Duodenal mucosa (tissue), 2 donors: ENCODE measurements around the gene MEIS1.

ENCODE experiments used
- H3K27ac ChIP-seq: one replicate; pipeline ENCODE4 v1.7.0; 2013; ENCODE audit warnings: low read depth, low read length
- H3K27me3 ChIP-seq, 2 donors: one replicate each; pipeline ENCODE4 v1.7.0; 2013; ENCODE audit warnings: low read length in 2 of 2, control low read depth in 1 of 2; ENCODE audit not compliant: insufficient read depth in 2 of 2, control insufficient read depth in 1 of 2
- H3K36me3 ChIP-seq, 2 donors: one replicate each; pipeline ENCODE4 v1.7.0; 2013; ENCODE audit warnings: low read length in 2 of 2, control low read depth in 1 of 2; ENCODE audit not compliant: insufficient read depth in 2 of 2, control insufficient read depth in 1 of 2
- H3K4me1 ChIP-seq, 2 donors: one replicate each; pipeline ENCODE4 v1.7.0; 2013; ENCODE audit warnings: low read length in 2 of 2, control low read depth in 1 of 2; ENCODE audit not compliant: insufficient read depth in 2 of 2, control insufficient read depth in 1 of 2
- H3K4me3 ChIP-seq, 2 donors: one replicate each; pipeline ENCODE4 v1.7.0; 2013; ENCODE audit warnings: low read length in 2 of 2, low read depth in 1 of 2
- H3K9ac ChIP-seq, 2 donors: one replicate each; pipeline ENCODE4 v1.7.0; 2013; ENCODE audit warnings: low read length in 2 of 2, low read depth in 1 of 2
- H3K9me3 ChIP-seq, 2 donors: one replicate each; pipeline ENCODE4 v1.7.0; 2013; ENCODE audit warnings: low read length in 2 of 2, control low read depth in 1 of 2; ENCODE audit not compliant: control insufficient read depth in 1 of 2

Gene MEIS1

GRCh38 chr2:66445076-66445924, 10.4 kb downstream of the MEIS1 start:
- no peaks in the 10 kb centered on the region for H3K4me1 ChIP-seq
- H3K27ac ChIP-seq: peak overlapping the region; percentile 76

GRCh38 chr2:66445925-66446871, 11.3 kb downstream of the MEIS1 start:
- Histone ChIP-seq H3K4me1 (no peaks in the 10 kb centered on the region), H3K36me3 (no peaks in the 10 kb centered on the region)

More at GRCh38 chr2:66445076-66445924, 10.4 kb downstream of the MEIS1 start:
- no peaks in the 10 kb centered on the region for H3K9me3 ChIP-seq
- H3K9ac ChIP-seq: peak overlapping the region; percentile 12 to 51
- no peaks in the 10 kb centered on the region for H3K36me3 ChIP-seq
- peaks cover 17 to 43% of the 10 kb centered on the region in 2 donors for H3K27me3 ChIP-seq
- H3K4me3 ChIP-seq: peak overlapping the region; percentile 27 to 30

GRCh38 chr2:66446941-66447340, 12.0 kb downstream of the MEIS1 start:
- Histone ChIP-seq H3K36me3 (no peaks in the 10 kb centered on the region), H3K27ac (peak overlapping the region; percentile 76), H3K9ac (no peak overlapping the region), H3K27me3 (peaks cover 8 to 28% of the 10 kb centered on the region in 2 donors), H3K4me3 (no peak overlapping the region), H3K4me1 (no peaks in the 10 kb centered on the region), H3K9me3 (no peaks in the 10 kb centered on the region)

More at GRCh38 chr2:66445925-66446871, 11.3 kb downstream of the MEIS1 start:
- Histone ChIP-seq H3K27me3 (peaks cover 12 to 35% of the 10 kb centered on the region in 2 donors), H3K9ac (peak overlapping the region; percentile 8 to 51), H3K9me3 (no peaks in the 10 kb centered on the region), H3K27ac (peak overlapping the region; percentile 76), H3K4me3 (peak overlapping the region; percentile 30 to 36)

GRCh38 chr2:66447677-66448076, 12.8 kb downstream of the MEIS1 start:
- Histone ChIP-seq H3K36me3 (no peaks in the 10 kb centered on the region), H3K27me3 (peaks cover 8 to 22% of the 10 kb centered on the region in 2 donors), H3K4me3 (no peak overlapping the region), H3K9ac (no peak overlapping the region), H3K4me1 (no peaks in the 10 kb centered on the region), H3K27ac (no peak overlapping the region), H3K9me3 (no peaks in the 10 kb centered on the region)

GRCh38 chr2:66448136-66448991, 13.4 kb downstream of the MEIS1 start:
- no peaks in the 10 kb centered on the region for H3K4me1 ChIP-seq
- peaks cover 6 to 15% of the 10 kb centered on the region in 2 donors for H3K27me3 ChIP-seq
- no peak overlapping the region for H3K4me3 ChIP-seq
- H3K36me3 ChIP-seq: no peaks in the 10 kb centered on the region
- H3K9ac ChIP-seq: no peak overlapping the region
- no peak overlapping the region for H3K27ac ChIP-seq
- H3K9me3 ChIP-seq: no peaks in the 10 kb centered on the region

GRCh38 chr2:66452214-66452613, 17.3 kb downstream of the MEIS1 start:
- Histone ChIP-seq H3K9ac (no peak overlapping the region), H3K27ac (no peak overlapping the region)

GRCh38 chr2:66452917-66453316, 18.0 kb downstream of the MEIS1 start:
- Histone ChIP-seq H3K9ac (no peak overlapping the region), H3K4me3 (no peak overlapping the region), H3K36me3 (no peaks in the 10 kb centered on the region), H3K27ac (no peak overlapping the region), H3K27me3 (peaks cover 0 to 4% of the 10 kb centered on the region in 2 donors), H3K9me3 (no peaks in the 10 kb centered on the region), H3K4me1 (no peaks in the 10 kb centered on the region)

More at GRCh38 chr2:66452214-66452613, 17.3 kb downstream of the MEIS1 start:
- H3K27me3 ChIP-seq: peaks cover 0 to 4% of the 10 kb centered on the region in 2 donors
- no peaks in the 10 kb centered on the region for H3K4me1 ChIP-seq
- H3K9me3 ChIP-seq: no peaks in the 10 kb centered on the region
- no peak overlapping the region for H3K4me3 ChIP-seq
- no peaks in the 10 kb centered on the region for H3K36me3 ChIP-seq

GRCh38 chr2:66455490-66455889, 20.6 kb downstream of the MEIS1 start:
- Histone ChIP-seq H3K36me3 (no peaks in the 10 kb centered on the region), H3K9ac (no peak overlapping the region), H3K27me3 (peaks cover 0 to 3% of the 10 kb centered on the region in 2 donors), H3K4me1 (no peaks in the 10 kb centered on the region), H3K9me3 (no peaks in the 10 kb centered on the region), H3K27ac (no peak overlapping the region), H3K4me3 (no peak overlapping the region)

GRCh38 chr2:66456183-66457041, 21.5 kb downstream of the MEIS1 start:
- Histone ChIP-seq H3K27me3 (peaks cover 0 to 5% of the 10 kb centered on the region in 2 donors), H3K27ac (no peak overlapping the region), H3K36me3 (no peaks in the 10 kb centered on the region), H3K4me3 (no peak overlapping the region), H3K9ac (no peak overlapping the region), H3K4me1 (no peaks in the 10 kb centered on the region), H3K9me3 (no peaks in the 10 kb centered on the region)
